Transverse colon (tissue), 4 donors: Measurements from ENCODE around the gene CYGB. TPM values are rescaled to one million over a fixed set of nuclear protein-coding genes. Genes with fewer than 3 reads are reported as not detected.

ENCODE experiments used
- DNase-seq: peaks from one replicate; pipeline ENCODE4 v3.0.0-alpha.2; 2019
- H3K27ac ChIP-seq, 4 donors: fragments of 200-600 bp; sonication (generic); 2 replicates each; pipeline ENCODE4 v1.5.1; 2016 to 2018; ENCODE audit warnings: inconsistent platforms in 4 of 4
- H3K27me3 ChIP-seq: fragments of 200-600 bp; sonication (generic); 2 replicates; pipeline ENCODE4 v1.5.1; 2017; ENCODE audit warnings: inconsistent platforms
- H3K36me3 ChIP-seq, 4 donors: fragments of 200-600 bp; sonication (generic); 2 replicates each; pipeline ENCODE4 v1.5.1; 2017 to 2019; ENCODE audit warnings: inconsistent platforms in 4 of 4
- H3K4me1 ChIP-seq, 4 donors: fragments of 200-600 bp; sonication (generic); 2 replicates each; pipeline ENCODE4 v1.5.1; 2017 to 2020; ENCODE audit warnings: inconsistent platforms in 4 of 4
- H3K4me3 ChIP-seq, 4 donors: fragments of 200-600 bp; sonication (generic); 1 replicate in 1 of 4; 2 replicates in 3 of 4; pipeline versions ENCODE4 v1.5.1 to v1.6.1; 2017 to 2019; ENCODE audit warnings: inconsistent platforms in 4 of 4
- H3K9me3 ChIP-seq, 2 donors: fragments of 200-600 bp; sonication (generic); 2 replicates each; pipeline ENCODE4 v1.5.1; 2017 to 2019; ENCODE audit warnings: inconsistent platforms in 2 of 2
- EP300 ChIP-seq: sonication (generic); formaldehyde crosslinking; IDR thresholded peaks from one replicate; pipeline ENCODE4 v1.6.1; 2017; ENCODE audit warnings: antibody characterized with exemption, low read depth
- POLR2A ChIP-seq: fragments of 450-650 bp; IDR thresholded peaks from one replicate; pipeline ENCODE4 v1.6.1; 2016; ENCODE audit warnings: antibody characterized with exemption, mild to moderate bottlenecking, moderate library complexity
- POLR2AphosphoS5 ChIP-seq, 3 donors: sonication (generic); formaldehyde crosslinking; IDR thresholded peaks; one replicate each; pipeline ENCODE4 v1.6.1; 2016; ENCODE audit warnings: antibody characterized with exemption in 3 of 3
- WGBS, 2 donors: methylation state at CpG; one replicate each; pipeline ENCODE4 v1.1.5; 2018; ENCODE audit warnings: low coverage in 1 of 2; 5-methylcytosine and 5-hydroxymethylcytosine counted together
- in situ Hi-C, 4 donors: fragments of 200-750 bp; cut with MboI; loops; one replicate each; pipeline versions ENCODE4 v1.15.0 to v1.15.1; 2017; ENCODE audit warnings: low sequenced_read_pairs in 3 of 4, low pct_ligation_motif_present in 1 of 4, low pct_unique_long_range_greater_than_20kb in 1 of 4
- intact Hi-C: fragments of 100-400 bp; cut with DNase I; formaldehyde crosslinking; loops from one replicate; pipeline ENCODE4 v1.15.1; 2023; ENCODE audit warnings: low total_unique reads
- total RNA-seq, 4 donors: library from RNA; depleted of rRNA; stranded (reverse); fragments of >200 nt; gene quantifications; one replicate each; pipeline ENCODE4 v1.1.0, GENCODE V29; 2016
- TF ChIP-seq, protein P1 (sequence below), 5 experiments: fragments of 200-600 bp in 3 of 5; fragments of 450-650 bp in 2 of 5; sonication (generic) in 3 of 5; IDR thresholded peaks; 1 replicate in 2 of 5; 2 replicates in 3 of 5; pipeline ENCODE4 v1.5.1; 2016 to 2017; ENCODE audit warnings: antibody characterized with exemption in 5 of 5, inconsistent platforms in 3 of 5, mild to moderate bottlenecking in 2 of 5, moderate library complexity in 1 of 5

Gene CYGB
- total RNA-seq, 4 donors from 2014 or later = 7.5 to 20.1 (median 11.3) TPM

DNA sequence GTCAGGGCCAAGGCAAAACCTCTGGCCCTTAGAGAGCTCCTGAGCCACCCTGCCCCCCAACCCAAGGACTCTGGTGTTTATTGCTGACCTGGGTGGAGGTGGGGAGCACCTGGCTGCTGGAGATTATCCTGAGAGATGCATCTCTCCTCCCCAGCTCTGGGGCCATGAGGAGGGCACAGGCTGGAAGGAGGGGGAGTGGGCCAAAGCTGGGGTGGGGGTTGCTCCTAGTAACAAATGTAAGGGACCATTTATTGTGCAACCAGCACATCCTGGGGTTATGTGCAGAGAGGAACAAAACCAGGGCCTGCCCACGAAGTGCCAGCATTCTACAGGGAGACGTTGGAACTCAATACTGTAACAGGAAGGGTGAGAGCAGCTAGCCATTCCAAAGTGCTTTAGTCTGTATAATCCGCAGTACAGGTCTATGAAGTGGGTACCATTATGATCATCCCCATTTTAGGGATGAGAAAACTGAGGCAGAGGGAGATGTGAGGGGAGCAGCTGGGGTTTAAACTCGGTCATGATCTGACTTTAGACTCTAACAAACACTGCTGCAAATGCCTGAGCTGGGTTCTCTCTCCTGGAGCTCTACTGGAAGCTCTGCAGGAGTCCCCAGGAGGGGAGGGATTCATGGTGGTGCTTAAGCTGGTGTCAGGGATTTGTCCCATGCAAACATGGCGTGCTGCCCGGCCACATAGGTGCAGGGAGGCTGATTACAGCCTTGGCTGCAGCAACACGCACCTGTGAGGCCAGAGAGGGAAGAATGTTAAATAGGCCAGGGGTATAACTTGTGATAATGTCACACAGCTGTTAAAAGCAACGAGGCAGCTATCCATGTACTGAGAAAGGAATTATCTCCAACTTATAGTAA, 34.9 kb downstream of the CYGB start:
- in situ Hi-C loops = no loop called here
- TF ChIP-seq POLR2AphosphoS5 (IDR thresholded peaks at IDR 0.05) = no peak
- no peak for TF ChIP-seq POLR2A
- TF ChIP-seq EP300 = no peak
- TF ChIP-seq, protein P1, sequence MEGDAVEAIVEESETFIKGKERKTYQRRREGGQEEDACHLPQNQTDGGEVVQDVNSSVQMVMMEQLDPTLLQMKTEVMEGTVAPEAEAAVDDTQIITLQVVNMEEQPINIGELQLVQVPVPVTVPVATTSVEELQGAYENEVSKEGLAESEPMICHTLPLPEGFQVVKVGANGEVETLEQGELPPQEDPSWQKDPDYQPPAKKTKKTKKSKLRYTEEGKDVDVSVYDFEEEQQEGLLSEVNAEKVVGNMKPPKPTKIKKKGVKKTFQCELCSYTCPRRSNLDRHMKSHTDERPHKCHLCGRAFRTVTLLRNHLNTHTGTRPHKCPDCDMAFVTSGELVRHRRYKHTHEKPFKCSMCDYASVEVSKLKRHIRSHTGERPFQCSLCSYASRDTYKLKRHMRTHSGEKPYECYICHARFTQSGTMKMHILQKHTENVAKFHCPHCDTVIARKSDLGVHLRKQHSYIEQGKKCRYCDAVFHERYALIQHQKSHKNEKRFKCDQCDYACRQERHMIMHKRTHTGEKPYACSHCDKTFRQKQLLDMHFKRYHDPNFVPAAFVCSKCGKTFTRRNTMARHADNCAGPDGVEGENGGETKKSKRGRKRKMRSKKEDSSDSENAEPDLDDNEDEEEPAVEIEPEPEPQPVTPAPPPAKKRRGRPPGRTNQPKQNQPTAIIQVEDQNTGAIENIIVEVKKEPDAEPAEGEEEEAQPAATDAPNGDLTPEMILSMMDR (IDR thresholded peaks at IDR 0.05) = no peak
- intact Hi-C loops = loop anchor here (10.0 kb wide), 1 partner anchor 198 kb away; the partner anchor contains the start of gene QRICH2
- Histone ChIP-seq H3K27ac (peak overlapping the region in 3 of 4 donors; percentile 80 to 87 (median 86)), H3K27me3 (peaks cover 9% of the 10 kb centered on the region), H3K9me3 (no peaks in the 10 kb centered on the region), H3K4me1 (peaks cover 14 to 49% (median 22%) of the 10 kb centered on the region in 4 donors), H3K4me3 (no peak overlapping the region), H3K36me3 (no peaks in the 10 kb centered on the region)
- WGBS, 2 donors = 56 to 72% methylated on average over 8 of the region's 8 CpGs
- no peak for DNase-seq

DNA sequence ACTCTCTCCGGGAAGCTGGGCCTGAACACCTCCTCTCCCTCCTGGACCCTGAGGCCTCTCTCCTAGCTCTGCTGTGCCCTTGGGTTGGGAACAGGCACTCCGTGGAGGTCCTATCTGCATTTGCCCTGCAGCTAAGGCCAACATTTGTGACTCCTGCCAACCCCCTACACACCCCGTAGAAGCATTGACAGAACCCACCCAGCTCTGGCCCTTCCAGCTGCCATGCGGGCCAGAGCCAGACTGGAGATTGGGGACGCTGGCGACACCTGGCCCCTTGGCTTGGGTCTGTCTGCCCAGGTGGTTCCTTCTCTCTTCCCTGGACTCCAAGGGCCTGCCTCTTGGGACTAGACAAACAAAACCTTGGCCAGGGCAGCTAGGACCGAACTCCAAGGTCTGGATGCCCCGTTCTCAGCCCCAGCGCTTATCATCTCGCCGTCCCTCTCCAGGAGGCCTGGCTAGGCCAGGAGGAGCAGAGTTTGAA, 35.6 kb downstream of the CYGB start:
- no peak for TF ChIP-seq POLR2AphosphoS5 (IDR thresholded peaks at IDR 0.05)
- TF ChIP-seq POLR2A = no peak
- TF ChIP-seq EP300 = no peak
- TF ChIP-seq, protein P1 (IDR thresholded peaks at IDR 0.05) = no peak
- peaks cover 15 to 51% (median 24%) of the 10 kb centered on the region in 4 donors for H3K4me1 ChIP-seq
- H3K27ac ChIP-seq = peak overlapping the region; percentile 80 to 87 (median 85)
- DNase-seq = no peak
- no peaks in the 10 kb centered on the region for H3K36me3 ChIP-seq
- intact Hi-C loops = loop anchor here (10.0 kb wide), 1 partner anchor 197 kb away; the partner anchor contains the start of gene QRICH2
- peaks cover 2% of the 10 kb centered on the region for H3K27me3 ChIP-seq
- 70 to 84% methylated on average over 2 to 10 of the region's 11 CpGs for WGBS, 2 donors
- peak overlapping the region in 3 of 4 donors; percentile 69 to 78 (median 75) for H3K4me3 ChIP-seq
- no peaks in the 10 kb centered on the region for H3K9me3 ChIP-seq
- in situ Hi-C loops = no loop called here

DNA sequence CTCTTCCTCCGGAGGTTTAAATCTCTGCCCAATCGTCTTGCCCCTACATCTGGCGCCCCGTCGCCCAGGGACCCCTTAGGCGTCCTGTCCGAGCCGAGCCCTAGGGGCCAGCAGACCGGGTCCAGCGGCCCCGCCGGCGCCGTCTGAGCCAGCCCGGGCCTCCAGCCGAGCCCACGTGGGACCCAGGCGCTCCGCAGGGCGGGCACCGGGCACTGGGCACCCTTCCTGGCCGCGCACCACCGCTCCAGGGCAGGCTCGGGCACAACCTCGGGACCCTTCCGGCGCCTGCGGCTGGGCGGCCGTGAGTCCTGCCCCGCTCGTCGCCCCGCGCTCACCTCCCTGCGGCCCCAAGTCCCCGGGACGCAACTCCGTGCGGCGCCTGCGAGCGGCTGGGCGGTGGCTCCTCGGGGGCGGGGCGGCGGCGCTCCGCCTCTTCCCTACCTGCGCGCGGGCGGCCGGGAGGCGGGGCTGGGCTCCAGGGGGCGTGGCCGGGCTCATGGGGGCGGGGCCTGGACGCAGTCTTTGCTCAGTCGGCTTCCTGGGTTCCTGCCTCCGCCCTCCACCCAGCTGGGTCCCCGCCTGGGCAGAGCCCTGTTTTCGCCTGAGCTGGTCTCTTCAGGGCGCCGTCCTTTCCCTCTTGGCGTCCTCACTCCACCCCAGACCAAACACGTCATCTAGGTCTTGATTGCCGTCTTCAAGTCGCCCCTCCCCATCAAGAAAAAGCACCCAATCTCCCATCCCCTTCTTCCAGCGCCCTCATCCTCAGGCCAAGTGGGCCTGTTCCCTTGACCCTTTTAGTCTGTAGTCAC, 36.3 kb downstream of the CYGB start, which contains the start of gene RHBDF2:
Gene RHBDF2 (minus strand): TSS at position 406 of the 809 bp plus-strand sequence. CDS start 19,899 bp downstream, outside the sequence.
- 2% methylated on average over 36 of the region's 72 CpGs; no CpG with 5 or more reads in 1 of the 2 donors for WGBS, 2 donors
- in situ Hi-C loops = no loop called here
- peak; percentile 55 for TF ChIP-seq POLR2A
- peak; percentile 48 to 85 (median 83) for TF ChIP-seq POLR2AphosphoS5 (IDR thresholded peaks at IDR 0.05)
- TF ChIP-seq, protein P1 (IDR thresholded peaks at IDR 0.05) = no peak
- Histone ChIP-seq H3K9me3 (no peaks in the 10 kb centered on the region), H3K27ac (peak within 1 kb of the TSS; percentile 80 to 87 (median 85)), H3K36me3 (no peaks in the 10 kb centered on the region), H3K4me1 (peaks cover 15 to 46% (median 23%) of the 10 kb centered on the region in 4 donors), H3K4me3 (peak within 1 kb of the TSS; percentile 56 to 78 (median 72)), H3K27me3 (no peaks in the 10 kb centered on the region)
- intact Hi-C loops = loop anchor here (10.0 kb wide), 1 partner anchor 196 kb away; the partner anchor contains the start of gene QRICH2
- peak; percentile 96 for DNase-seq
